ENCODE data around the gene EP400.

EP400 gene

GRCh38 chr12:131911851-131912477 is 37.8 kb upstream of the EP400 start:
- DNase-seq (ENCODE audit: low read depth, low spot score) = no peak

DNA sequence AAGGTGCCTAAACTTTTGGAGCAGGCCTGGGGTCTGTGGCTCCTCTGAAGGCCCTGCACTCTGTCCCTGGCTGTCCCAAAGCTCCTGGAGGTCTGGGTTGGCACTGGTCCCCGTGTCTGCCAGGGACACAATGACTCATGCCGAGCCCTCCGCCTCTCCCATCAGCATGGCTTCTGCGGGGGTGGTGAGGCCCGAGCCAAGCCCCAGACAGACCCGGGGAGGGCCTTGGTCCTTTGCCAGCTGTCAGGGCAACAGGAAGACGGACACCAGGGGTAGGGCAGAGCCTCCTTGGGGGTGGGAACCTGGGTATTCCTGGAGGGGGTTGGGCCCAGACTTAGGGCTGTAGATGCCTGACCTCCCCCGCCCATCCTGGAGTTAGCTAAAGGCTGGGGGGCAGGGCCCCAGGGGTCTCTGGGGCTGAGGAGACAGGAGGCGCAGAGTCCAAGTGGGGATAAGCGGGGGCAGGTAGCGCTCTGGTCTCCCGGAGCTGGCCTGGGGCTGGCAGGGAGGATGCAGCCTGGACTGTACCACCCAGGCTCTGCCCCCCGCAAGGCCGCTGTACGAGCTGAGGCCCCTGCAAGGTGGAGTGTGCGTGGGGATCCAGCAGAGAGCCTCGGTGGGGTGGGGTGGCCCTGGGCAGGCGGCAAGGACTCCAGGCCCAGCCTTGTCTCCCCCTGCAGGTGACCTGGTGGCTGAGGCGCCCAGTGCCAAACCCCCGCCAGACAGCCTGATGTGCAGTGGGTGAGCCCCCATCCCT is 37.0 kb upstream of the EP400 start:
- DNase-seq (ENCODE audit: low read depth, low spot score) = no peak

DNA sequence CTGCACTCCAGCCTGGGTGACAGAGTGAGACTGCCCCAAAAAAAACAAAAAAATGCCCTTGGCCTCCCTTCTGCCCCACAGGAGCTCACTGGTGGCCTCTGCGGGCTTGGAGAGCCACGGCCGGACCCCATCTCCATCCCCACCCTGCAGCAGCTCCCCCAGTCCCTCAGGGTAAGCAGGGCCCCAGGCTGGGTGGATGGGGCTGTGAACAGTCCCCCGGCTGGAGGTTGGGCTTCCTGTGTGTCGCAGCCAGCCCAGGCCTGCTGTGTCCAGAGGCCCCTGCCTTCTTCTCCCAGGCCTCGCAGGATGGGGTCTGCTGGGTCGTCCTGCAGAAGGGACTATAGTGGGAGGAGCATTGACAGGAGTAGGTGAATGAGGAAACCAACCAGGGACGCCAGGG is 36.1 kb upstream of the EP400 start:
- DNase-seq (ENCODE audit: low read depth, low spot score) = no peak

GRCh38 chr12:131914179-131914702 is 35.5 kb upstream of the EP400 start:
- no peak for DNase-seq (ENCODE audit: low read depth, low spot score)

DNA sequence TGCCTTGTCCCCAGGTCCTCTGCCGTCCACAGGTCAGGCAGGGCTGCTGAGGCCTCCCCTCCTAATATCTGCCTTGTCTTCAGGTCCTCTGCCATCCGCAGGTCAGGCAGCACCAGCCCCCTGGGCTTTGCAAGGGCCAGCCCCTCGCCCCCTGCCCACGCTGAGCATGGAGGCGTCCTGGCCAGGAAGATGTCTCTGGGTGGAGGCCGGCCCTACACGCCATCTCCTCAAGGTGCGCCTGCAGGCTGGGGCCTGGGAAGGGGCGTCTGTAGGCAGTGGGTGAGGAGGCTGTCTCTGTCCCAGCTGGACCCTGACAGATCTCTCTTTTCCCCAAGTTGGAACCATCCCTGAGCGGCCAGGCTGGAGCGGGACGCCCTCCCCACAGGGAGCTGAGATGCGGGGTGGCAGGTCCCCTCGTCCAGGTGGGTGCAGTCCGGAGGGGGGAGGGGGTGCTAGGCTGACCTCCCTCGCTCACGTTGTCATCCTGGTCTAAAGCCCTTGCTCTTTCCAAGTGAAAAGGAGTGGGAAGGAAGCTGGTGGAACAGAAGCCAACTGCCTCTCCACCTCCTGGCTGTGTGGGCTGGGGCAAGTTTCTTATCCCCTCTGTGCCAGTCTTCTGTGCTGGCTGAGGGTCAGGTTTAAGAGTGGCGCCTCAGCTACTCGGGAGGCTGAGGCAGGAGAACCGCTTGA is 34.6 kb upstream of the EP400 start:
- no peak for DNase-seq (ENCODE audit: low read depth, low spot score)

DNA sequence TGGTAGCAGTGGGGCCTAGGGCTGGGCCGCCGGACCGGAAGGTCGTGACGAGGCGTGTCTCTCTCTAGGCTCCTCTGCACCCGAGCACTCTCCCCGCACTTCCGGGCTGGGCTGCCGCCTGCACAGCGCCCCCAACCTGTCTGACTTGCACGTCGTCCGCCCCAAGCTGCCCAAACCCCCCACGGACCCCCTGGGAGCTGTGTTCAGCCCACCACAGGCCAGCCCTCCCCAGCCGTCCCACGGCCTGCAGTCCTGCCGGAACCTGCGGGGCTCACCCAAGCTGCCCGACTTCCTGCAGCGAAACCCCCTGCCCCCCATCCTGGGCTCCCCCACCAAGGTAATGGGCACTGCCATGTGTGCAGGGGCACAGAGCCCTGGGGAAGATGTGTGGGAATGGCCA is 33.9 kb upstream of the EP400 start:
- no peak for DNase-seq (ENCODE audit: low read depth, low spot score)

GRCh38 chr12:131916306-131917138 is 33.2 kb upstream of the EP400 start:
- no peak for DNase-seq (ENCODE audit: low read depth, low spot score)

GRCh38 chr12:131917139-131917710 is 32.5 kb upstream of the EP400 start:
- DNase-seq (ENCODE audit: low read depth, low spot score) = no peak

DNA sequence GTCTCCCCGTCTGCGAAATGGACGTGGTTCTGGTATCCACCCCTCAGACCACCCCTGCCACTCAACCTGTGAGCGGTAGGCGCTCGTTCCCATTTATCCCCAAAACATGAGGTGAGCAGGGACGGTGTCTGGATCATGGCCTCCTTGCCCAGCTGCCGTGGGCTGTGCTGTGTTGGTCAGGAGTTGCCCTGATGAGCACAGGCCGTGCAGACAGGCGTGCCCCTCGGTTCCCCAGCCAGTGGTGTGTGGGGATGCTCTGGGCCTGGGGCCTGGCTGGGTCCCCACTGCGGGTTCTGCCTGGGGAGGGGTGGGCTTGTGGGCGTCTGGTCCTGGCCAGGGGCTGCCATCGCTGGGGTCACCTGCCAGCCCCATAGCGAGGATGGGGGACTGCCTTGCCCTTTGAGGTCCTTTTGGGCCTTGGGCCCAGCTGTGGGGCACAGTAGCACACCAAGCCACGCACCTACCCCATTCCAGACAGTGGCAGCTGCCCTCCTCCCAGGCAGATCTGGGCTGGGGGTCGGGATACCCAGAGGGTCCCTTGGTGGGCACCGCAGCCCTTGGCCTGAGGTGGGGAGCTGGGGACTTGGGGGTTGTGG is 31.9 kb upstream of the EP400 start:
- DNase-seq (ENCODE audit: low read depth, low spot score) = no peak

DNA sequence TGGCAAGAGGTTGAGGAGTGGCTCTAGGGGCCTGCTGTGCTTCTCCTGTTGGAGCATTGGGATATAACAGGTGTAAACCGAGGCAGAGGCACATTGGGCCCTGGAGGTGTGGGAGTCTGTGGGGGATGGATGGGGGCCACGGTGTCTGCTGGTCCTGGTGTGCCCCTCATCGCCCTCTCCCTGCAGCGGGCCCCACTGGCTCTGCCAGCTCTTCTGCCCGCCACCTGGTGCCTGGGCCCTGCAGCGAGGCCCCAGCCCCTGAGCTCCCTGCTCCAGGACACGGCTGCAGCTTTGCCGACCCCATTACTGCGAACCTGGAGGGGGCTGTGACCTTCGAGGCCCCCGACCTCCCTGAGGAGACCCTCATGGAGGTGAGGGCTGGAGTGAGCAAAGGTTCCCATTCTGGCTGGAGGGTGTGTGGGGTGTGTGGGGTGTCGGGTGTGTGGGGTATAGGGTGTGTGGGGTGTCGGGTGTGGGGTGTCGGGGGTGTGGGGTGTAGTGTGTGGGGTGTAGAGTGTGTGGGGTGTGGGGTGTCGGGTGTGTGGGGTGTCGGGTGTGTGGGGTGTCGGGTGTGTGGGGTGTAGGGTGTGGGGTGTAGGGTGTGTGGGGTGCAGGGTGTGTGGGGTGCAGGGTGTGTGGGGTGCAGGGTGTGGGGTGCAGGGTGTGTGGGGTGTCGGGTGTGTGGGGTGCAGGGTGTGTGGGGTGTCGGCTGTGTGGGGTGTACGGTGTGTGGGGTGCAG is 31.3 kb upstream of the EP400 start:
- DNase-seq (ENCODE audit: low read depth, low spot score) = no peak

GRCh38 chr12:131919051-131919347 is 30.7 kb upstream of the EP400 start:
- no peak for DNase-seq (ENCODE audit: low read depth, low spot score)

DNA sequence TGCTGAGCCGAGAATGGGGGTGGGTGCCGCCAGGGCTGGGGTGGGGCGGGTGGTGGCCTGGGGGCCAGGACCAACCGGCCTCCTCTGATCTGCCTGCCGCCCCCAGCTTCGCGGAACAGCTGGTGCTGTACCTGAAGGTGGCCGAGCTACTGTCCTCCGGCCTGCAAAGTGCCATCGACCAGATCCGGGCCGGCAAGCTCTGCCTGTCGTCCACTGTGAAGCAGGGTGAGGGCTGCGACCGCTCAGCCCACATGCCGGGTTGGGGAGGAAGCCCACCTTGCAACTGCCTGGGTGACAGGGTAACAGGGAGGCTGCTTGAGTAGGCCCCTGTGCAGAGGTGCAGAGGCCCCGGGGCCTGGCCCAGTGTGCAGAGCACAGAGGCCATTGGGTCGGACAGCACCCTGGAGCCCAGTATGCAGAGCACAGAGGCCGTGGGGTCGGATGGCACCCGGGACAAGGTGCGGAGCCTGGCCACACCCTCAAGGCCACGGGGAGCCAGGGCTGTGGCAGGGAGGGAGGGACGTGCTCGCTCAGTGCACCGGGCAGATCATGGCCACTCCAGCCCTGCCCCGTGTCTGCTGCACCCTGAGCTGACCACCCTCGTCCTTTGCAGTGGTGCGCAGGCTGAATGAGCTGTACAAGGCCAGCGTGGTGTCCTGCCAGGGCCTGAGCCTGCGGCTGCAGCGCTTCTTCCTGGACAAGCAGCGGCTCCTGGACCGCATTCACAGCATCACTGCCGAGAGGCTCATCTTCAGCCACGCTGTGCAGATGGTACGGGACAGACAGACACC is 30.2 kb upstream of the EP400 start:
- DNase-seq (ENCODE audit: low read depth, low spot score) = no peak

DNA sequence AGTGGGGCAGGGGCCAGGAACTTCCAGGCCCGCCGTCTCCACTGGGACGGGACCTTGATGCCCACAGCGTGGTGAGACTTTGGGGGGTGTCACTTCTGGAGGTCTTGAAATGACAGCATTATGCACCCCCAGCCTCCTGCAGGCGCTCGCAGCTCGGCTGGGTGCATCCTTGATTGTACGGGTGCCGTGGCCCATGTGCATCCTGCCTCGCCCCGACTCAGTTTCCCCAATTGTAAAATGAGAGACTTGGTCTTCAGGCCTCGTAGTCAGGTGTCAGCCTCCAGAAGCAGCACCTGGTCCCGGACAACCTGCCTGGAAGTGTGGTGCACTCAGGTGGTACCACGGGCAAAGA is 29.6 kb upstream of the EP400 start:
- DNase-seq (ENCODE audit: low read depth, low spot score) = no peak

DNA sequence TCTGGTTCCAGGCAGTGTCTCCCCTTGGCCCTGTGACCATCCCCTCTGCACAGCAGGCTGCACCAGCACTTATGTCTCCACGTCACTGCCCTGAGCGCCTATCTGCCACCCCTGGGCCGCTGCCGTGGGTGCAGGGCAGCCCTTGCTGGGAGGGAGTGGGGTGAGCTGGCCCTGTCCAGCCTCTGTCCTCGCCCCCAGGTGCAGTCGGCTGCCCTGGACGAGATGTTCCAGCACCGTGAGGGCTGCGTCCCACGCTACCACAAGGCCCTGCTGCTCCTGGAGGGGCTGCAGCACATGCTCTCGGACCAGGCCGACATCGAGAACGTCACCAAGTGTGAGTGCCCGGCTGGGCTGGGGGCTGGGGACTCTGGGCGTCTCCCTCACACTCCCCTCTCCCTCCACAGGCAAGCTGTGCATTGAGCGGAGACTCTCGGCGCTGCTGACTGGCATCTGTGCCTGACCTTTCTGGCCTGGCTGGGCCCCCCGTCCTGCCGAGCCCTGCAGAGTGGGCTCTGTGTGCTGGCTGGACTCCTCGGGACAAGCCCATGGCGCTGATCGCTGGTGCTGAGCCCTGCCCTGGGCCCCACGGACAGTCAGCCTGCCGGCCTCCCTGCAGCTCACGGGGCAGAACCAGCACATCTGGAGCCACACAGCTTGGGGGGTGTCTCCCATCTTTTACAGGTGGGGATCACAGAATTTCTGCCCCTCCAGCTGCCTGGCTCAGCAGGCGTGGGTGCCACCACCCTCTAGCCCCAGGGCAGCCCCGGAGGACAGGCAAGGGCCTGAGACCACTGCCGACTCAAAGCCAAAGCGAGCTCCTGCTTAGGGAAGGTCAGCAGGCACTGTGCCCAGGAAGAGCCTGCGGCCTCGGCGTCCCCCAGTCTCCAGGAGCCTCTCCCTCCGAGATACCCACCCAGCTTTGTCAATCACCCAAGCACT is 28.6 kb upstream of the EP400 start:
- no peak for DNase-seq (ENCODE audit: low read depth, low spot score)

DNA sequence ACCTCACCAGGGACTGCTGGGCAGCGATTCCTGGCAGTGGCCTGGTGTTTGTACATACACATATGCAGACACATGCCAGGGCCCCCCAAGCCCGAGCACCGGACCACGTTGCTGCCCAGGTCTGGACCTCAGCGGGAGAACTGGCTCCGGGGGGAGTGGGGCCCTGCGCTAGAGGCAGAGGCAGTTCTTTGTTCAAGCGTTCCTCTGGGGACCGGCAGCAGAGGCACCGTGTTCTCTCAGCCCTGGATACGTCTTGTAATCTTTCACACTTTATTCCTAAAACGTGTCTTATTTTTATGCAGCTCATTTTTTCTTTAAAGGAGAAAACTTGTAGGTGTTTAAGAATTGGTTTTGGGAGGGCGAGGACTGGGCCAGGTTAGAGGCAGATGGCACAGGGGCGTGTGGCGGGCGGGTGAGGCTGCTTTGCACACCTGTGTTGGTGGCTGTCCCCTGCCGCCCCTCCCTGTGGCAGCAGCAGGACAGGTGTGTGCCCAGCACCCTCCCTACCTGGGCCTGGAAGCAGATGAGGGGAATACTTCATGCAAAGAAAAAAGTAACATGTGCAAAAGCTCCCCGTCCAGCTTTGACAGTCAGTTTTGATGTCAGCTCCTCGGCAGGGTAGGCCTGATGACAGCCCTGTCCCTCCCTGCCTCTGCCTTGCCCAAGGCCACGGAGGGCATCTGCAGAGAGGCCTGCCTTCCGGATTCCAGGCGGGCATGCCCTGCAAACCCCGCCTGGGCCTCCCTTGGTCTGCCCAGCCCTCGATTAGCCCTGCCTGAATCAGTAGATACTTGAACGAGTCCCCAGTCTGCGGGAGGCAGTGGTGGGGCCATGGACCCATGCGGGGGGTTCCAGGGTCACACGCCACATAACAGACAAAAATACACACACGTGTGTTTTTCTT is 27.6 kb upstream of the EP400 start:
- no peak for DNase-seq (ENCODE audit: low read depth, low spot score)

GRCh38 chr12:131922772-131923171 is 27.0 kb upstream of the EP400 start:
- DNase-seq (ENCODE audit: low read depth, low spot score) = no peak

GRCh38 chr12:131923260-131923659 is 26.5 kb upstream of the EP400 start:
- DNase-seq (ENCODE audit: low read depth, low spot score) = no peak
